Measurements from ENCODE around the gene CNOT1. TPM values are rescaled to one million over a fixed set of nuclear protein-coding genes. Genes with fewer than 3 reads are reported as not detected.
"Not testable (repeated sequence)": the region's sequence is repeated elsewhere in the genome, so short reads cannot be mapped to it uniquely, and the experiment has no call there.

CNOT1 gene
- total RNA-seq, 6 experiments from 2014 or later: 53.8 to 74.9 (median 65.5) TPM

DNA sequence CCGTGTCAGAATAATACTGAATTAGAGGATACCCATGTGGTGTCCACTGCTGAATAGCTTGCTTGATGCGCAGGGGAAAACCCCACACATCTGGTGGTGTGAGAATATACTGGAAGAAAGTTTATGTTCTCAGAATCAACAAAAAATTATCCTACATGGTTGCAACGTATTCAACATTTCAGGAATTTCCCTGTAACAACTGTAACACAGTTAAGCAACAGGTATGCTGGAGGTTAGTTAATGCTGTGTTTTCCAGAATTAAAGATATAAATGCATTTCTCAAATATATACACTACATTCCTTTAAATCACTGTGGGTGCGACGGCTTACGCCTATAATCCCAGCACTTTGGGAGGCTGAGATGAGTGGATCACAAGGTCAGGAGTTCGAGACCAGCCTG lies 5.4 kb downstream of the CNOT1 start:
- Histone ChIP-seq H3K27me3 (no peaks in the 10 kb centered on the region), H3K4me1 (peaks cover 0 to 19% (median 6%) of the 10 kb centered on the region in 4 donors), H3K9me3 (no peaks in the 10 kb centered on the region), H3K36me3 (peaks cover 0 to 39% (median 9%) of the 10 kb centered on the region in 4 donors), H3K27ac (no peak overlapping the region), H3K4me3 (no peak overlapping the region)
- 89% methylated on average over 7 of the region's 7 CpGs for WGBS (ENCODE audit: insufficient coverage, low coverage, low lambda C conversion rate, missing lambda C conversion rate)
- ATAC-seq (no peak), DNase-seq (peak in 1 of 3 donors; percentile 1)
- TF ChIP-seq CTCF (IDR thresholded peaks at IDR 0.05) (no peak), POLR2A (IDR thresholded peaks at IDR 0.05) (no peak)
- intact Hi-C loops (cut with DNase I): no loop called here

DNA sequence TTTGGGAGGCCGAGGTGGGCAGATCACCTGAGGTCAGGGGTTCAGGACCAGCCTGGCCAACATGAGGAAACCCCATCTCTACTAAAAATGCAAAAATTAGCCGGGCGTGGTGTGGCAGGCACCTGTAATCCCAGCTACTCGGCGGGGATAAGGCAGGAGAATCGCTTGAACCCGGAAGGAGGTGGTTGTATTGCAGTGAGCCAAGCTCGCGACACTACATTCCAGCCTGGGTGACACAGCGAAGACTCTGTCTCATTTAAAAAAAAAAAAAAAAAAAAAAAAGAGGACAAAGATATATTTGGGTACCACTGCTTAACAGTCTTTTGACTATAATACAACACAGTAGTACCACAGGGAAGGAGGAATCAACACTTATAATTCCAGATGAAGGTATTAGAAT lies 9.2 kb downstream of the CNOT1 start:
- ATAC-seq (no peak), DNase-seq (peak in 1 of 3 donors; percentile 23)
- H3K27me3 ChIP-seq: no peaks in the 10 kb centered on the region
- H3K27ac ChIP-seq: no peak overlapping the region
- WGBS (ENCODE audit: insufficient coverage, low coverage, low lambda C conversion rate, missing lambda C conversion rate): 97% methylated on average over 9 of the region's 10 CpGs
- no peaks in the 10 kb centered on the region for H3K9me3 ChIP-seq
- TF ChIP-seq POLR2A (IDR thresholded peaks at IDR 0.05): no peak
- no peak for TF ChIP-seq CTCF (IDR thresholded peaks at IDR 0.05)
- intact Hi-C loops (cut with DNase I): no loop called here
- peaks cover 0 to 61% (median 11%) of the 10 kb centered on the region in 4 donors for H3K36me3 ChIP-seq
- no peak overlapping the region for H3K4me3 ChIP-seq
- H3K4me1 ChIP-seq: no peaks in the 10 kb centered on the region

DNA sequence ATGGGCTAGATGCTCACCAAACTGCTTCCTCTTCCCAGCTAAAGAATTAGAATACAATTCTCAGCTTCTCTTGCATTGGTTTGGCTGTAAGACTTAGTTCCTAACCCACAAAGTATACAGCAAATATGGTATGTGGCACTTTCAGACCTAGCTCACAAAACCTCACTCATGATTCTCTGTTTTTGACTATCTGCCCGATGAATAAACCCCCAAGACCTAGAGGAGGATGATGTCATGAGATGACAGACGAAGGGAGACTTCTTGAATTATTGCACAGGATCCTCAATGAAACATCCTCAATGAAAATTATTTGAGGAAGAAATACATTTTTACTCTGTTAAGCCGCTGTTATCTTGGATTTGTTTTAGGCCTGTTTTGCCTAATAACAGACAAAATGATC lies 14.3 kb downstream of the CNOT1 start:
- Histone ChIP-seq H3K4me3 (no peak overlapping the region), H3K9me3 (no peaks in the 10 kb centered on the region), H3K4me1 (peaks cover 0 to 5% (median 0%) of the 10 kb centered on the region in 4 donors), H3K36me3 (peaks cover 0 to 36% (median 2%) of the 10 kb centered on the region in 4 donors), H3K27ac (no peak overlapping the region), H3K27me3 (no peaks in the 10 kb centered on the region)
- ATAC-seq (no peak), DNase-seq (no peak)
- intact Hi-C loops (cut with DNase I): no loop called here
- WGBS (ENCODE audit: insufficient coverage, low coverage, low lambda C conversion rate, missing lambda C conversion rate): 44% methylated on average over 2 of the region's 3 CpGs
- TF ChIP-seq POLR2A (IDR thresholded peaks at IDR 0.05) (no peak), CTCF (IDR thresholded peaks at IDR 0.05) (no peak)

- H3K36me3 ChIP-seq: peaks cover 0 to 31% (median 2%) of the 10 kb centered on the region in 4 donors
- peaks cover 0 to 5% (median 0%) of the 10 kb centered on the region in 4 donors for H3K4me1 ChIP-seq
- ATAC-seq (no peak), DNase-seq (no peak)
- TF ChIP-seq POLR2A (IDR thresholded peaks at IDR 0.05) (no peak), CTCF (IDR thresholded peaks at IDR 0.05) (no peak)
- no peaks in the 10 kb centered on the region for H3K9me3 ChIP-seq
- no peak overlapping the region for H3K27ac ChIP-seq
- no CpG with 5 or more reads among the region's 6 CpGs for WGBS (ENCODE audit: insufficient coverage, low coverage, low lambda C conversion rate, missing lambda C conversion rate)
- intact Hi-C loops (cut with DNase I): no loop called here
- no peaks in the 10 kb centered on the region for H3K27me3 ChIP-seq
- no peak overlapping the region for H3K4me3 ChIP-seq
Observed at GRCh38 chr16:58614860-58615259, 14.8 kb downstream of the CNOT1 start.

- TF ChIP-seq CTCF (IDR thresholded peaks at IDR 0.05) (no peak), POLR2A (IDR thresholded peaks at IDR 0.05) (no peak)
- DNase-seq (no peak), ATAC-seq (no peak)
- H3K4me1 ChIP-seq: peaks cover 0 to 5% (median 0%) of the 10 kb centered on the region in 4 donors
- 83% methylated on average over 2 of the region's 6 CpGs for WGBS (ENCODE audit: insufficient coverage, low coverage, low lambda C conversion rate, missing lambda C conversion rate)
- no peaks in the 10 kb centered on the region for H3K9me3 ChIP-seq
- no peaks in the 10 kb centered on the region for H3K27me3 ChIP-seq
- H3K4me3 ChIP-seq: no peak overlapping the region
- intact Hi-C loops (cut with DNase I): no loop called here
- no peak overlapping the region for H3K27ac ChIP-seq
- H3K36me3 ChIP-seq: peaks cover 0 to 25% (median 2%) of the 10 kb centered on the region in 4 donors
Observed at GRCh38 chr16:58614212-58614611, 15.4 kb downstream of the CNOT1 start.

- not testable (repeated sequence) for DNase-seq
Observed at GRCh38 chr16:58612965-58613364, 16.7 kb downstream of the CNOT1 start.

More at GRCh38 chr16:58612965-58613364, 16.7 kb downstream of the CNOT1 start:
- WGBS (ENCODE audit: insufficient coverage, low coverage, low lambda C conversion rate, missing lambda C conversion rate): 30% methylated on average over 2 of the region's 7 CpGs
- H3K9me3 ChIP-seq; H3K27me3 ChIP-seq; H3K27ac ChIP-seq; H3K4me3 ChIP-seq; H3K4me1 ChIP-seq; intact Hi-C loops (cut with DNase I): not testable (repeated sequence)
- peaks cover 0 to 13% (median 0%) of the 10 kb centered on the region in 4 donors for H3K36me3 ChIP-seq
- ATAC-seq: peak in 3 of 4 donors; percentile 35 to 60 (median 59)

Measured in right lobe of liver (tissue), 6 donors.